ENCODE results near the gene PARD3. TPM values are rescaled to one million over a fixed set of nuclear protein-coding genes. Genes with fewer than 3 reads are reported as not detected.

Gene PARD3
- total RNA-seq, 4 donors from 2014 or later = 27.3 to 65.3 (median 55.6) TPM

GRCh38 chr10:34107626-34108516 is 707.2 kb downstream of the PARD3 start:
- Histone ChIP-seq H3K36me3 (no peaks in the 10 kb centered on the region), H3K27me3 (no peaks in the 10 kb centered on the region), H3K9me3 (no peaks in the 10 kb centered on the region), H3K27ac (no peak overlapping the region), H3K4me1 (peaks cover 0 to 3% (median 0%) of the 10 kb centered on the region in 4 donors), H3K4me3 (no peak overlapping the region)
- TF ChIP-seq EP300 (IDR thresholded peaks at IDR 0.05; ENCODE audit: low read depth) (no peak), POLR2AphosphoS5 (IDR thresholded peaks at IDR 0.05) (no peak)
- TF ChIP-seq, protein P1, sequence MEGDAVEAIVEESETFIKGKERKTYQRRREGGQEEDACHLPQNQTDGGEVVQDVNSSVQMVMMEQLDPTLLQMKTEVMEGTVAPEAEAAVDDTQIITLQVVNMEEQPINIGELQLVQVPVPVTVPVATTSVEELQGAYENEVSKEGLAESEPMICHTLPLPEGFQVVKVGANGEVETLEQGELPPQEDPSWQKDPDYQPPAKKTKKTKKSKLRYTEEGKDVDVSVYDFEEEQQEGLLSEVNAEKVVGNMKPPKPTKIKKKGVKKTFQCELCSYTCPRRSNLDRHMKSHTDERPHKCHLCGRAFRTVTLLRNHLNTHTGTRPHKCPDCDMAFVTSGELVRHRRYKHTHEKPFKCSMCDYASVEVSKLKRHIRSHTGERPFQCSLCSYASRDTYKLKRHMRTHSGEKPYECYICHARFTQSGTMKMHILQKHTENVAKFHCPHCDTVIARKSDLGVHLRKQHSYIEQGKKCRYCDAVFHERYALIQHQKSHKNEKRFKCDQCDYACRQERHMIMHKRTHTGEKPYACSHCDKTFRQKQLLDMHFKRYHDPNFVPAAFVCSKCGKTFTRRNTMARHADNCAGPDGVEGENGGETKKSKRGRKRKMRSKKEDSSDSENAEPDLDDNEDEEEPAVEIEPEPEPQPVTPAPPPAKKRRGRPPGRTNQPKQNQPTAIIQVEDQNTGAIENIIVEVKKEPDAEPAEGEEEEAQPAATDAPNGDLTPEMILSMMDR (IDR thresholded peaks at IDR 0.05) = no peak
- DNase-seq = no peak
- in situ Hi-C loops (cut with MboI; ENCODE audit: low pct_ligation_motif_present in 1 of 4, low pct_unique_long_range_greater_than_20kb in 1 of 4, low sequenced_read_pairs in 3 of 4) = no loop called here
- 88 to 91% methylated on average over 5 to 17 of the region's 17 CpGs for WGBS, 2 donors (ENCODE audit: low coverage in 1 of 2)
- intact Hi-C loops (cut with DNase I; ENCODE audit: low total_unique reads) = no loop called here

DNA sequence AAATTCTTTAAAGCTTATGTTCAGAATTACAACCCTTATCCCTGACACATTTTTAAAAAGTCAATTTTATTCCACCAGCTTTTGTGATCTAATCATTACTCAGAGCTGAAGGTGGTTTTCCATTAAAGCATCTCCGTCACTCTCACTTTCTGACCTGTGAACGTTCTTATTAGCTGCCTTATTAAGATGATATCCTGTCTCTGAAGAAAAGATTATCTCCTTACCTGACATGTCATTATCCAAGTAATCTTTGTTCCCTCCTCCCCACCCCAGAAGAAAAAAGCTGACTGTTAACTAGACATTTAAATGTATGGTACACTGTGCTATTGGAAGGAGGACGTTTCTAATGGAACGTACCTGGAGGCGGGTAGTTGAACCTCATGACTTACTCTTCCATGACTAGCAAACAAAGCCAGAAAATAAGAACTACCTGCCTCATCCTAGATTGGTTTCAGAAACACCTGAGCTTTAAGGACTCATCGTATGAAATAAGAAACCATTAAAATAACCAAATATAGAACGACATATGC is 708.7 kb downstream of the PARD3 start:
- peaks cover 0 to 8% (median 0%) of the 10 kb centered on the region in 4 donors for H3K4me1 ChIP-seq
- in situ Hi-C loops (cut with MboI; ENCODE audit: low pct_ligation_motif_present in 1 of 4, low pct_unique_long_range_greater_than_20kb in 1 of 4, low sequenced_read_pairs in 3 of 4) = no loop called here
- H3K9me3 ChIP-seq = no peaks in the 10 kb centered on the region
- H3K36me3 ChIP-seq = no peaks in the 10 kb centered on the region
- H3K4me3 ChIP-seq = no peak overlapping the region
- intact Hi-C loops (cut with DNase I; ENCODE audit: low total_unique reads) = no loop called here
- no peak for DNase-seq
- WGBS, 2 donors (ENCODE audit: low coverage in 1 of 2) = 84 to 87% methylated on average over 7 of the region's 7 CpGs
- TF ChIP-seq, protein P1 (IDR thresholded peaks at IDR 0.05) = no peak
- no peak for TF ChIP-seq POLR2A (IDR thresholded peaks at IDR 0.05)
- no peak for TF ChIP-seq POLR2AphosphoS5 (IDR thresholded peaks at IDR 0.05)
- no peak for TF ChIP-seq EP300 (IDR thresholded peaks at IDR 0.05; ENCODE audit: low read depth)
- H3K27ac ChIP-seq = no peak overlapping the region
- H3K27me3 ChIP-seq = no peaks in the 10 kb centered on the region

GRCh38 chr10:34104829-34105572 is 710.1 kb downstream of the PARD3 start:
- Histone ChIP-seq H3K36me3 (no peaks in the 10 kb centered on the region), H3K27ac (no peak overlapping the region), H3K9me3 (no peaks in the 10 kb centered on the region), H3K4me1 (peaks cover 0 to 8% (median 0%) of the 10 kb centered on the region in 4 donors), H3K4me3 (no peak overlapping the region), H3K27me3 (no peaks in the 10 kb centered on the region)
- intact Hi-C loops (cut with DNase I; ENCODE audit: low total_unique reads) (no loop called here), in situ Hi-C loops (cut with MboI; ENCODE audit: low pct_ligation_motif_present in 1 of 4, low pct_unique_long_range_greater_than_20kb in 1 of 4, low sequenced_read_pairs in 3 of 4) (no loop called here)
- 46 to 55% methylated on average over 8 to 16 of the region's 16 CpGs for WGBS, 2 donors (ENCODE audit: low coverage in 1 of 2)
- TF ChIP-seq, protein P1 (IDR thresholded peaks at IDR 0.05) = no peak
- TF ChIP-seq POLR2AphosphoS5 (IDR thresholded peaks at IDR 0.05) = no peak
- TF ChIP-seq POLR2A (IDR thresholded peaks at IDR 0.05) = no peak
- DNase-seq = no peak

GRCh38 chr10:34102893-34103506 is 712.1 kb downstream of the PARD3 start:
- in situ Hi-C loops (cut with MboI; ENCODE audit: low pct_ligation_motif_present in 1 of 4, low pct_unique_long_range_greater_than_20kb in 1 of 4, low sequenced_read_pairs in 3 of 4) (no loop called here), intact Hi-C loops (cut with DNase I; ENCODE audit: low total_unique reads) (no loop called here)
- no peak overlapping the region for H3K4me3 ChIP-seq
- peak; percentile 63 to 83 (median 65) for TF ChIP-seq POLR2AphosphoS5 (IDR thresholded peaks at IDR 0.05)
- TF ChIP-seq, protein P1 (IDR thresholded peaks at IDR 0.05) = no peak
- no peaks in the 10 kb centered on the region for H3K36me3 ChIP-seq
- DNase-seq = no peak
- peaks cover 0 to 8% (median 0%) of the 10 kb centered on the region in 4 donors for H3K4me1 ChIP-seq
- 62 to 68% methylated on average over 7 to 9 of the region's 9 CpGs for WGBS, 2 donors (ENCODE audit: low coverage in 1 of 2)
- no peaks in the 10 kb centered on the region for H3K27me3 ChIP-seq
- H3K9me3 ChIP-seq = peaks cover 0 to 5% of the 10 kb centered on the region in 2 donors
- peak overlapping the region; percentile 44 to 84 (median 79) for H3K27ac ChIP-seq
